Sigmoid colon (tissue), 4 donors: ENCODE data around the gene CAV2.

Experiments used
- CTCF ChIP-seq, 4 experiments: fragments of 450-650 bp in 3 of 4; fragments of 200-600 bp in 1 of 4; IDR thresholded peaks; one replicate each; pipeline ENCODE4 v1.5.1; 2016 to 2019; ENCODE audit warnings: antibody characterized with exemption in 4 of 4, mild to moderate bottlenecking in 3 of 4, moderate library complexity in 2 of 4
- EP300 ChIP-seq, 4 donors: sonication (generic); formaldehyde crosslinking; IDR thresholded peaks; one replicate each; pipeline ENCODE4 v1.6.1; 2017; ENCODE audit warnings: antibody characterized with exemption in 4 of 4
- POLR2A ChIP-seq, 2 donors: fragments of 450-650 bp; IDR thresholded peaks; one replicate each; pipeline ENCODE4 v1.6.1; 2016; ENCODE audit warnings: antibody characterized with exemption in 2 of 2, mild to moderate bottlenecking in 2 of 2, moderate library complexity in 2 of 2
- POLR2AphosphoS5 ChIP-seq, 4 donors: sonication (generic); formaldehyde crosslinking; IDR thresholded peaks; one replicate each; pipeline ENCODE4 v1.6.1; 2017; ENCODE audit warnings: antibody characterized with exemption in 4 of 4

GRCh38 chr7:116527521-116527920, 28.0 kb downstream of the CAV2 start:
- no peak for TF ChIP-seq CTCF (IDR thresholded peaks at IDR 0.05)
- no peak for TF ChIP-seq POLR2A (IDR thresholded peaks at IDR 0.05)
- TF ChIP-seq POLR2AphosphoS5 (IDR thresholded peaks at IDR 0.05), result no peak
- TF ChIP-seq EP300 (IDR thresholded peaks at IDR 0.05), result no peak
